HG03064 (cell line): Measurements from ENCODE around the gene CCDC116.
"Not testable (repeated sequence)": the region's sequence is repeated elsewhere in the genome, so short reads cannot be mapped to it uniquely, and the experiment has no call there.

ENCODE experiments used
- ATAC-seq: cut with Tn5 transposase; IDR thresholded peaks from one replicate; pipeline ENCODE4 v1.9.1; 2021; ENCODE audit warnings: low read depth; ENCODE audit not compliant: unreplicated experiment

Gene CCDC116

GRCh38 chr22:21629255-21630149 lies 3.1 kb upstream of the CCDC116 start, which contains the start of gene YDJC:
YDJC (minus strand) TSS chr22:21630022; CDS start chr22:21630014, 8 bp downstream.
- peak; percentile 60 for ATAC-seq

GRCh38 chr22:21631025-21631424 lies 1.5 kb upstream of the CCDC116 start:
- no peak for ATAC-seq

DNA sequence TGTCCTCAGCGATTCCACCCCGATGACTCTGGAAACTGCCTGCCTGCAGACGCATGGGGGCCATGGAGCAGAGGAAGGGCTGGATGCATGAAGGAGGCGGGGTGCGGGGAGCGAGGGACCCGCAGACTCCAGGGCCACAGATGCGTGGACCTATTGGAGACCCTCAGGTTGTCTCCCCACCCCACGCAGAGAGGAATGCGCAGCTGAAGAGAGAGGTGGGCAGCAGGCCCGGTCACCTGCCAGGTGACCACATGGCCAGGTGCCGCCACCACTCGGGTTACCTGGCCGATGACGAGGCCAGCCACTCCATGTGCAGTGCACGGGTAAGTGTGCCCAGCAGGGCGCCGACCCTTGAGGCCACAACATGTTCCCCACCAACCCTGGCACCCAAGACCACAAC lies 371 bp downstream of the CCDC116 start:
- no peak for ATAC-seq

DNA sequence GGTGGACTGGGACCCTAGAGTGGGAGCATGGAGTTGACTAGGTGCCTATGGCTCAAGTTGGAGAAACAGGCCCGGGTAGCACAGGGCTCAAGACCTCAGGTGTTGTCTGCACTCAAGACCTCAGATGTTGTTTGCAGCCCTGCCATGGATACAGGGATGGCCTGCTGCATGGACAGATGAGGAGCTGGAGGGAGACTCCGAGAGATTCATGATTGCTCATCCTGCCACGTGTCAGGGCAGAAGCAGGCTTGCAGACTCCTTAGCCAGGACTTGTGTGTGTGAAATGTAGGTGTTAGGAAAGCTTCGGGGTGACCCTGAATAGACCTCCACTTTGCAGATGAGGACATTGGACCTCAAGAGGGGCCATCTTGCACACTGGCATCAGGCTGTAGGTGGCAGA lies 921 bp downstream of the CCDC116 start:
- ATAC-seq: no peak

DNA sequence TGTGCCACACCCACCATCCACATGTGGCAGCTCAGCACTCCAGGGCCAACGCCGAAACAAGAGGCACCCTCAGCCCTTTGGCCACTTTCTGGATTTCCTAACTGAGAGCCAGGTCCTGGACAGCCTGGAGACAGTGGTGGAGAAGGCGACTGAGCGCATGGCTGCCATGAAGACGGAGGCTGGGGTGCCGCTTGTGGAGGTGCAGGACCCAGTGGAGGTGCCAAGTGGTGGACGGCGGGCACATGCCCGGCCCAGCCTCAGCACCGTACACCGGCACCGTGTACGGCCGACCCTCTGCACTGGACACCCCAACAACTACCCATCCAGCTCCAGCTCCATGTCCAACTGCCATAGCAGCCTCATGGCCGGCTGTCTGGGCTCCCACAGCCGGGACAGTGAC lies 1.5 kb downstream of the CCDC116 start:
- ATAC-seq: no peak

DNA sequence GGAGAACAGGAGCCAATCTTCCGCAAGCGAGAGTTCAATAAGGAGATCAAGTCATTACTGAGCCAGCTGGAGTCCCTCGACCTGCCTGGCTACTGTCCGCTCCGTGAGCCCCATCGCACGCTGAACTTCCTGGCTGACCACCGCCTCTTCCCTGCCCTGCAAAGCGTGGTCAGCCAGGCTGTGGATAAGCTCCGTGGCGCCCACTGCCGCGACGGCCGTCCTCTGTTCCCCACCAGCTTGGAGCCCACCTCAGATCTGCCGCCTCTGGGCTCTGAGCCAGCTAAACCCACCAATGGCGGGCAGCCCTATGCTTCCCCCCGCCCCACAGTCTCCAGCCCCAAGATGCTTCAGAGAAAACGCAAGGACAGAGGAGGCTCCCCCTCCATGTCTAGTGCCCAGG lies 2.3 kb downstream of the CCDC116 start:
- ATAC-seq: no peak

- no peak for ATAC-seq
These were observed 3.4 kb downstream of the CCDC116 start for GRCh38 chr22:21635771-21636510.

GRCh38 chr22:21636629-21637218 lies 4.2 kb downstream of the CCDC116 start:
- ATAC-seq: no peak

DNA sequence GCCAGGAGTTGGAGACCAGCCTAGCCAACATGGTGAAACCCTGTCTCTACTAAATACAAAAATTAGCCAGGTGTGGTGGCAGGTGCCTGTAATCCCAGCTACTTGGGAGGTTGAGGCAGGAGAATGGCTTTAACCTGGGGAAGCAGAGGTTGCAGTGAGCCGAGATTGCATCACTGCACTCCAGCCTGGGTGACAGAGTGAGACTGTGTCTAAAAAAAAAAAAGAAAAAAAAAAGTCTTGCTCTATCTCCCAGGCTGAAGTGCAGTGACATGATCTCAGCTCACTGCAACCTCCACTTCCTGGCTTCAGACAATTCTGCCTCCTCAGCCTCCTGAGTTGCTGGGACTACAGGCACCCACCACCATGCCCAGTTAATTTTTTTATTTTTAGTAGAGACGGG lies 4.9 kb downstream of the CCDC116 start:
- ATAC-seq: not testable (repeated sequence)

DNA sequence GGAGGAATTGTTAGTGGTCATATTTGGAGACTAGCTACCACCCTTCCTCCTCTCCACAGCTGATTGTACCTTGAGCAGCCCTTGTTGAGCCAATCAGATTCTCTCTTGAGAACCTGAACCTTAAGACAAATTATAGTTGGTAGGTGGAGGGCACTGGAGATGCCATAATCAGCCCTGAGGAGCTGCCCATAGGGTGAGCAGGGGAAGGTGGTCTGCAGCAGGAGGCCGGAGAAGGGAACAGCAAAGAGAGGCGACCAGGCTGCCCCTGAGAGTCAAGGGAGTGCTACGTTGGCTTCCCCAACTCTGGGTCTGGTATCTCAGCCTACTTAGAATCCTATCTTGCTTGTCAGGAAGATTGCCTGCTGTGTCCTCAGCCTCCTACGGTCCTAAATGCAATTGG lies 6.8 kb downstream of the CCDC116 start:
- no peak for ATAC-seq

GRCh38 chr22:21640810-21641209 lies 8.2 kb downstream of the CCDC116 start:
- no peak for ATAC-seq

- ATAC-seq: no peak
These were observed 8.8 kb downstream of the CCDC116 start for GRCh38 chr22:21641417-21641788.

- peak; percentile 86 for ATAC-seq
These were observed 9.4 kb downstream of the CCDC116 start, which contains the start of gene SDF2L1 for GRCh38 chr22:21641789-21642583. SDF2L1 (plus strand) TSS chr22:21642302; CDS start chr22:21642337, 35 bp downstream.

DNA sequence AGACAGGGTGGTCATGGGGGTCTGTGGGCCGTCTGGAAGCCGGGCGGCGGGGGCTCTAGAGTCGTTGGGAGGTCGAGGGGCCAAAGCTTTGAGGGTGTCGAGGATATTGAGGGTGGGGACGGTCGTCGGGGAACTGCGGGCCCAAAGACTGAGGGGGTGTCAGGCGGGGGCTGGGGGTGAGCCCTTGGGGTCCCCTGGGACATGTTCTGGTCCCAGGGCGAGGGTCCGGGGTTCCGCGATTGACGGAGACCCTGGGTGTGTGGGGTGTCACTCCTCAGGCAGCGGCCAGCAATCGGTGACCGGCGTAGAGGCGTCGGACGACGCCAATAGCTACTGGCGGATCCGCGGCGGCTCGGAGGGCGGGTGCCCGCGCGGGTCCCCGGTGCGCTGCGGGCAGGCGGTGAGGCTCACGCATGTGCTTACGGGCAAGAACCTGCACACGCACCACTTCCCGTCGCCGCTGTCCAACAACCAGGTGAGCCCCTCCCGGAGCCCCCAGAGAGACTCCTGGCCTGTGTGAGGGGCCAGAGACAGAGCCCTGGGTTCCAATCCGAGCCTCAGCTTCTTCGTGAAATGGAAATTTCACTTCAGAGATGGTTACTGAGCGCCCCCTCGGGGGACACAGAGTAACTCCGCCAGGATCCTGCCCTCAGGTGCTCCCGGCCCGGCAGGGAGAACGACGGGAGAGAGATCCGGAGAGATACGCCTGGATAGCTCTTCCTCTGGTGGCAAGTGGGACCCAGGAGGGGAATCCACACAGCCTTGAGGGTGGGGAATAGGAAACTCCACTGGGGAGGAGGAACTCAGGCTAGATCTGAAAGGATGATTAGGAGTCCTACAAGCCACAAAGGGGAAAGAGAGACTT lies 10.3 kb downstream of the CCDC116 start:
- ATAC-seq: no peak

DNA sequence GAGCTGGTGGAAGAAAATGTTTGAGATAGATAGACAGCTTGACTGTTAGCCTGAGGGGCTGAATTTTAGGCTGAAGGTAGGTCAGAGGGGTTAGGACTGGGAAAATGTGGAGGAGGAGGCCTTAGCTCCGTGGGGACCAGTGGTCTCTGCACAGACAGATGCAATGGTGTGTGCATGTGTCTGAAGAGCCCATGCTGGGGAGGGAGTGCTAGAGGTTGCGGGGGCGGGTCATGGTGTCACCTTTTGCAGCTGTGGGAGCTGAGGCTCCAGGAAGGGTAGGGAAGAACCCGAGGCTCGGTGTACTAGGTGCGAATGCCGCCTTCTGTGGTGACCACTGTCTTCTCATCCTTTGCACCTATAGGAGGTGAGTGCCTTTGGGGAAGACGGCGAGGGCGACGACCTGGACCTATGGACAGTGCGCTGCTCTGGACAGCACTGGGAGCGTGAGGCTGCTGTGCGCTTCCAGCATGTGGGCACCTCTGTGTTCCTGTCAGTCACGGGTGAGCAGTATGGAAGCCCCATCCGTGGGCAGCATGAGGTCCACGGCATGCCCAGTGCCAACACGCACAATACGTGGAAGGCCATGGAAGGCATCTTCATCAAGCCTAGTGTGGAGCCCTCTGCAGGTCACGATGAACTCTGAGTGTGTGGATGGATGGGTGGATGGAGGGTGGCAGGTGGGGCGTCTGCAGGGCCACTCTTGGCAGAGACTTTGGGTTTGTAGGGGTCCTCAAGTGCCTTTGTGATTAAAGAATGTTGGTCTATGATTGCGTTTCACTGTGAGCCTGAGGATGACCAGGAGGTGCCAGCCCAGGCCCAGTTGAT lies 11.2 kb downstream of the CCDC116 start:
- ATAC-seq: no peak

GRCh38 chr22:21645513-21645912 lies 13.0 kb downstream of the CCDC116 start:
- not testable (repeated sequence) for ATAC-seq

- ATAC-seq: no peak
These were observed 14.3 kb downstream of the CCDC116 start for GRCh38 chr22:21646608-21647590.
